Parathyroid adenoma (tissue), 2 donors: ENCODE results near the gene USP24.

ENCODE experiments used
- H2AFZ ChIP-seq: fragments of 300-600 bp; sonication (generic); one replicate; pipeline ENCODE4 v1.7.0; 2017; ENCODE audit warnings: antibody characterized with exemption, mild to moderate bottlenecking
- H3K27ac ChIP-seq: fragments of 300-600 bp; sonication (generic); one replicate; pipeline ENCODE4 v1.7.0; 2017
- H3K27me3 ChIP-seq: fragments of 300-600 bp; sonication (generic); one replicate; pipeline ENCODE4 v1.7.0; 2017; ENCODE audit warnings: low read length; ENCODE audit not compliant: control insufficient read depth, insufficient read depth
- H3K36me3 ChIP-seq: fragments of 300-600 bp; sonication (generic); one replicate; pipeline ENCODE4 v1.7.0; 2017; ENCODE audit warnings: low read length; ENCODE audit not compliant: control insufficient read depth, insufficient read depth
- H3K4me1 ChIP-seq: fragments of 300-600 bp; sonication (generic); one replicate; pipeline ENCODE4 v1.7.0; 2017; ENCODE audit warnings: control low read depth
- H3K4me2 ChIP-seq: fragments of 300-600 bp; sonication (generic); one replicate; pipeline ENCODE4 v1.7.0; 2017; ENCODE audit warnings: low read length
- H3K4me3 ChIP-seq: fragments of 300-600 bp; sonication (generic); one replicate; pipeline ENCODE4 v1.7.0; 2017; ENCODE audit warnings: low read depth, low read length
- H3K79me2 ChIP-seq: fragments of 300-600 bp; sonication (generic); one replicate; pipeline ENCODE4 v1.7.0; 2017; ENCODE audit warnings: control low read depth
- H3K9ac ChIP-seq: fragments of 300-600 bp; sonication (generic); one replicate; pipeline ENCODE4 v1.7.0; 2017; ENCODE audit warnings: mild to moderate bottlenecking
- H3K9me3 ChIP-seq: fragments of 300-600 bp; sonication (generic); one replicate; pipeline ENCODE4 v1.7.0; 2017; ENCODE audit warnings: low read length; ENCODE audit not compliant: control insufficient read depth
- CTCF ChIP-seq: fragments of 300-600 bp; sonication (generic); IDR thresholded peaks from one replicate; pipeline ENCODE4 v1.7.0; 2017; ENCODE audit warnings: antibody characterized with exemption, mild to moderate bottlenecking
- donor health status: primary hyperparathyroidism.

The USP24 gene

GRCh38 chr1:55153031-55153430 lies 62.1 kb downstream of the USP24 start:
- Histone ChIP-seq H3K36me3 (no peaks in the 10 kb centered on the region), H3K4me3 (no peak overlapping the region), H3K79me2 (no peaks in the 10 kb centered on the region), H3K27me3 (no peaks in the 10 kb centered on the region), H3K27ac (no peak overlapping the region), H3K9me3 (no peaks in the 10 kb centered on the region), H3K9ac (no peak overlapping the region), H3K4me1 (no peaks in the 10 kb centered on the region), H2AFZ (no peak overlapping the region), H3K4me2 (no peak overlapping the region)
- TF ChIP-seq CTCF = no peak

- Histone ChIP-seq H3K79me2 (no peaks in the 10 kb centered on the region), H3K27me3 (no peaks in the 10 kb centered on the region), H3K27ac (no peak overlapping the region), H2AFZ (no peak overlapping the region), H3K4me3 (no peak overlapping the region), H3K9me3 (no peaks in the 10 kb centered on the region), H3K4me2 (no peak overlapping the region), H3K36me3 (no peaks in the 10 kb centered on the region), H3K9ac (no peak overlapping the region), H3K4me1 (no peaks in the 10 kb centered on the region)
- no peak for TF ChIP-seq CTCF
These were observed 64.1 kb downstream of the USP24 start for GRCh38 chr1:55150880-55151588.

- no peak for TF ChIP-seq CTCF
- H3K4me3 ChIP-seq = no peak overlapping the region
- no peaks in the 10 kb centered on the region for H3K79me2 ChIP-seq
- H3K36me3 ChIP-seq = no peaks in the 10 kb centered on the region
- H3K4me2 ChIP-seq = no peak overlapping the region
- H2AFZ ChIP-seq = no peak overlapping the region
- no peaks in the 10 kb centered on the region for H3K27me3 ChIP-seq
- H3K27ac ChIP-seq = no peak overlapping the region
- H3K9ac ChIP-seq = no peak overlapping the region
- no peaks in the 10 kb centered on the region for H3K9me3 ChIP-seq
- H3K4me1 ChIP-seq = no peaks in the 10 kb centered on the region
These were observed 66.5 kb downstream of the USP24 start for GRCh38 chr1:55148676-55149075.

- H3K9ac ChIP-seq = no peak overlapping the region
- no peak overlapping the region for H2AFZ ChIP-seq
- no peaks in the 10 kb centered on the region for H3K4me1 ChIP-seq
- H3K27ac ChIP-seq = no peak overlapping the region
- no peaks in the 10 kb centered on the region for H3K27me3 ChIP-seq
- no peaks in the 10 kb centered on the region for H3K9me3 ChIP-seq
- no peaks in the 10 kb centered on the region for H3K79me2 ChIP-seq
- no peaks in the 10 kb centered on the region for H3K36me3 ChIP-seq
- no peak overlapping the region for H3K4me3 ChIP-seq
- H3K4me2 ChIP-seq = no peak overlapping the region
- no peak for TF ChIP-seq CTCF
These were observed 67.6 kb downstream of the USP24 start for GRCh38 chr1:55147524-55147923.

GRCh38 chr1:55146781-55147180 lies 68.4 kb downstream of the USP24 start:
- H3K36me3 ChIP-seq = no peaks in the 10 kb centered on the region
- no peak for TF ChIP-seq CTCF
- H3K4me1 ChIP-seq = no peaks in the 10 kb centered on the region
- H3K4me3 ChIP-seq = no peak overlapping the region
- H3K27ac ChIP-seq = no peak overlapping the region
- no peak overlapping the region for H2AFZ ChIP-seq
- no peaks in the 10 kb centered on the region for H3K79me2 ChIP-seq
- no peaks in the 10 kb centered on the region for H3K9me3 ChIP-seq
- no peaks in the 10 kb centered on the region for H3K27me3 ChIP-seq
- H3K9ac ChIP-seq = no peak overlapping the region
- no peak overlapping the region for H3K4me2 ChIP-seq
